NCI-H2081 treated with DMSO at 0.1 percent for 48 hours (cell line): ENCODE results near the gene RINL.

Experiments
- DNase-seq: peaks from one replicate; lab custom pipeline; 2025; lab: John Stamatoyannopoulos, UW

RINL gene, protein sequence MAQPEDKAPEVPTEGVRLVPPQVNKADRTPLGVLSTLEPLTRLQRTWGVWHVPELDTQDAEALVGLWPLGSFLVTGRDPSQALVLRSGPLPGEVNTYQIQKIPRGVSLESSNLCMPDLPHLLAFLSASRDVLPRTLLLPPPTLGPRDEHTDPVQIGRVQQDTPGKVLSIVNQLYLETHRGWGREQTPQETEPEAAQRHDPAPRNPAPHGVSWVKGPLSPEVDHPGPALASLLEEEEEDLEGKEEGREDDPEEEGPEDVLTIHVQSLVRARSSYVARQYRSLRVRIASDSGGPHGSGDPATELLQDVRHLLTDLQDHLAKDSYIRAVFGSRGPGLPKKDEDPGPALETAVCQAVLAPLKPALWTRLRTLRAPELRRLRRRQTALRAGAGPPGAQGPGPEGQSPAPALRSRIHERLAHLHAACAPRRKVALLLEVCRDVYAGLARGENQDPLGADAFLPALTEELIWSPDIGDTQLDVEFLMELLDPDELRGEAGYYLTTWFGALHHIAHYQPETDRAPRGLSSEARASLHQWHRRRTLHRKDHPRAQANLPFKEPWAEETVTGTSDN

DNA sequence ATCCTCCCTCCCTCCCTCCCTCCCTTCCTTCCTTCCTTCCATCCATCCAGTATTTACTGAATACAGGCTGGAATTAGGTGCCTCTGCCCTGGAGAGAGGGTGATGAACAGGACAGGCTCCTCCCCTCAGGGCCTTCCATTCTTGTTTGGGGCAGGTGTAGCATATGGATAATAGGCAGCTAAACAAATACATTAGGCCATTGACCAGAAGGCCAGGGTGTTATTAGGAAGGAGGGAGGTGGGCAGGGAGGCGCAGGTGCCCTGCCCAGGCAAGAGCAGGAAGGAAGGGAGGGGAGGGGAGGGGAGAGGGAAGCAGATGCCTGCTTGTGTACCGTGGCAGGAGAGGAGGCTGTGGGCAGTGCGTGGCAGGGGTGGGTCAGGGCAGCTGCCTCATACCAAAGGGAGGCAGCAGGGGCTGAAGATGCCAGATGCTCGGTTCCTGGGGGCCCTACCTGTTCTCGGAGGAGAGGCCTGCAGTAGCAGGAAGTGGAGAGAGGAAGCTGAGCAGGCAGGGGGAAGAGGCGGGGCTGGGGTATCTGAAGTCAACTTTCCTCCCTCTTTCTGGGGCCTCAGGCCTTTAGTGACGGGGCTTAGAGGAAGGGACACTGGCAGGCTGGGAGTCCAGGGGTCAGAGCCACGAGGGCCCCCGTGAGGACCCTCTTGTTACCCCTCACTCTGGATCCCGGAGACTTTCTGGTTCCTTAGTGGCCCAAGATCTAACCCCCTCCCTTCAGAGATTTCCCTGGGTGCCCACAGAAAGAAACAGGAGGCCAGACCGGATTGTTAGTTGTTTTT lies at the start of gene RINL:
Gene RINL (minus strand): TSS at position 495 of the 794 bp plus-strand sequence. CDS start 1,533 bp downstream, outside the sequence.
- DNase-seq: peak; percentile 93

DNA sequence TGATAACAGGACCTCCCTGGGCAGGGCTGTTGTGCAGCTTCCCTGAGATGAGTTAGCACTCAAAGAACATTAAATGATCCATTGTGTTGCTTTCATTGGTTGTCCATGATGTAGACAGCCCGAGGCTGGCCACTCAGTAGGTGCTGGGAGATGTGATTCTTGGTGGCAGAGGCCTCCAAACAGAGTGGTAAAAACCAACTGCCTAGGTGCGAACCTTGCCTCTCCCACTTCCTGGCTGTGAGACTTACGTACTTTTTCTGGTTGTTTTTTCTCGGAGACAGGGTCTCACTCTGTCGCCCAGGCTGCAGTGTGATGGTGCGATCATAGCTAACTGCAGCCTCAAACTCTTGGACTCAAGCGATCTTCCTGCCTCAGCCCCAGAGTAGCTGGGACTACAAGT lies 46.3 kb upstream of the RINL start:
- DNase-seq: no peak

DNA sequence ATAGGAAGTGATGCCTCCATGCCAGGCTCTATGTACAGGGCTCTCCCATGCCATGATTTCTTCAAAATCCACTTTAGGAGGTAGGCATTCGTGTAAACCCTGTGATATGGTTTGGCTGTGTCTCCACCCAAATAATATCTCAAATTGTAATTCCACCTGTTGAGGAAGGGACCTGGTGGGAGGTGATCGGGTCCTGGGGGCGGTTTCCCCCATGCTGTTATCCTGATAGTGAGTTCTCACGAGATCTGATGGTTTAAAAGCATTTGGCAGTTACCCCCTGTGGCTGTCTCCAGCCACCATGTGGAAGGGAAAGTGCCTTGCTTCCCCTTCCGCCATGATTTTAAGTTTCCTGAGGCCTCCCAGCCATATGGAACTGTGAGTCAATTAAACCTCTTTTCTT lies 44.4 kb upstream of the RINL start:
- no peak for DNase-seq

DNA sequence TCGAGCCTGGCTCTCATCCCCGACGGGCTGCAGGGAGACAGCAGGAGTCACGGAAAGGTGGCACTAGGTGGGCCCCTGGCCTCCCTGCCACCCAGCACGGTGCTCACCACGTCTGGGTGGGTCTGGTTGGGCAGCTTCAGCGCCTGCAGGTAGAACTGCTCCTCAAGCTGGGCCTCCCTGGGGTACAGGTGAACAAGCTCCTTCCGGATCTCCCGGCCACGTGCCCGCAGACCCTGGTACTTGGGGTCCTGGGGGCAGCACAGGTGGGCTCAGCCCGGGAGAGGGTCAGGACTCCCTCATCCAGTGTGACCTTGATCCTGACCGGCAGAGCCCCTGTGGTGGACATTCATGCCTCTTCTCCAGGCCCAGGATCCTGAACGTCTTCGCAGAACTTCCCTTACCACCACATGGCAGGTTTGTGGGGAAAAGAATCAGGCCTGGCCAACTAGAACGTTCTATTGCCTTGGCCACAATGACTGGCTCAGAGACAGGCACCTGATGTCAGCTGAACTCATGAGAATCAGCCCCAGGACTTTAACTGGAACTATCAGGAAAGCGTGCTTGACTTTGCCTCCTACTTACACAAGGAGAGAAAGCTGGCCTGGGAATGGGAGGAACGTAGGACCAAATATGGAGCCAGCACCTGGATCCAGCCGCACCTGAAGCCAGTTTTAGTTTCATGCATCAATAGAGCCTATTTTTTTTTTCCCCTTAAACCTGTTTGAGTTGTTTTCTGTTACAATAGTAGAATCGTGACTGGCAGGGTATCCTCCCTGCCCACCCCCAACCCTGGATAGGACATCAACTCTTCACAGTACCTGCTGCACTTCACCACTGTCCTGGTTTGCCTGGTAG lies 43.6 kb upstream of the RINL start:
- no peak for DNase-seq

DNA sequence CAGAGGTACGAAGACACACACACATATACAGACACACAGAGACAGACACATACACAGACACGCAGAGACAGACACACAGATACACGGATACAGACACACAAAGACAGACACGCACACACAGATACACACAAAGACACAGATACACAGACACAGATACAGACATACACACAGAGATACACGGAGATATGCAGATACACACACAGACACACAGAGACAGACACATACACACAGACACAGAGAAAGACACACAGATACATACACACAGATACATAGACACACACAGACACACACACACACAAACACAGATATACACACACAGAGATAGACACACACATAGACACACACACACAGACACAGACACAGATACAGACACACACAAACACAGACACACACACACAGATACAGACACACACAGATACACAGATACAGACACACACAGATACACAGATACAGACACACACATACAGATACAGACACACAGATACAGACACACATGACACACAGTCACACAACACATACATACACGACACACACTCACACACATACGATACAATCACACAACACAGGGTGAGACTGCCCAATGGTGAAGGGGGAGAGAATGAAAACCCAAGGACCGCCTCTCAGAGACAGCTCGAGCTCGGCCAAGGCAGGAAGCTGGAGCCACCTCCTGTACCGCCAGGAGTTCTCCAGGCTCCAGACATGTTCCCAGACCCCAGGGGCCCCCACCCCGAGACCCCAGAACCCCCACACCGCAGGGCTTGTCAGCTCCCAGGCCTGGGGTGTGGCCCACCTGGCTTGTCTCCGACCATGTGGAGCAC lies 42.7 kb upstream of the RINL start:
- DNase-seq: no peak

DNA sequence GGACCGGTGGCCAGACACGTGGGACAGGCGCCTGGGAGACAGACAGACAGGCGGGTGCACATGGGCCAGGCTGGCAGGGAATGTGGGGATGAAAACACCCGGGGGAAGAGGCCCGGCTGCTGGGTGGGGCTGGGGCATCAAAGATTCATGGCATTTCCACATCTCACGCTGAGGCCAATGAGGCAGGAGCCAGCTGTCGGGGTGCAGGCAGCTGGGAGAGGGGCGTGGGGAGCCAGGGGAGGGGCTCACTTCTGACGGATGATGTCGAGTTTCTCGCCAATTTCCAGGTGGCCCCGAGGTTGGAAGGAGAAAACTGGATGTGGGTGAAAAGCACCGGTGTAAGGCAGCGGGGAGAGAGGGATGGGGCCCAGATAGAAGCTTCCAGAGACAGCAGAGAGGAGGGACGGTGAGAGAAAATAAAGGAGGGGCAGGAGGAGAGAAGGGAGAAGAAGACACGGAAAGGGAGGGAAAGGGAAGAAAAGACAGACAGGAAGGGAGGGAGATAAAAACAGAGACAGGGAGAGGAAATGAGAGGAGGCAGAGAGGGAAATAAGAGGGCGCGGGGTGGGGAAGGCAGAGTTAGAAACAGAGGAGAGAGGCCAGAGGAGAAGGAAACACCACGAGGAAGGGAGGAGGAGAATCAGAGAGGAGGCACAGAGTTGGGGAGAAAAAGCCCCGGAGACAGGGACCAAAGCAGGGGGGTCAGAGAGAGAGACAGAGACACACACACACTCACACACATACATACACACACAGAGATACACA lies 41.9 kb upstream of the RINL start:
- no peak for DNase-seq

DNA sequence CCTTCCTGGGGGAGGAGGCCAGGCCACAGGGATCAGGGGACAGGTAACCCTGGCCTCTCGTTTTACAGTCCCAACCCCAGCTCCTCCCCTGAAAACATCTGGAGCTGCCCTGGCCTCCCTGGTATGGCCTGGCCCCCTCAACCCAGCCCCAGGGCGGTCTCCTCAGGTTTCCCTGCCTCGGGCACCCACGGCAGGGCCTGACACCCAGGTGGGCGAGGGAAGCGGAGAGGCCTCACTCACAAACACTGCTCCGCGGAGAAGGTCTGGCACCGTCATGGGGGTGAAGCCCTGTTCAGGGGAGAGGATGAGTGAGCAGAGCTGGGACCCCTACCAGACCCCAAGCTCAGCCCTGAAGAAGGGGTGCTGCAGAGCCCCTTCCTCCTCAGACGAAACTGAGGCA lies 40.5 kb upstream of the RINL start:
- DNase-seq: no peak

DNA sequence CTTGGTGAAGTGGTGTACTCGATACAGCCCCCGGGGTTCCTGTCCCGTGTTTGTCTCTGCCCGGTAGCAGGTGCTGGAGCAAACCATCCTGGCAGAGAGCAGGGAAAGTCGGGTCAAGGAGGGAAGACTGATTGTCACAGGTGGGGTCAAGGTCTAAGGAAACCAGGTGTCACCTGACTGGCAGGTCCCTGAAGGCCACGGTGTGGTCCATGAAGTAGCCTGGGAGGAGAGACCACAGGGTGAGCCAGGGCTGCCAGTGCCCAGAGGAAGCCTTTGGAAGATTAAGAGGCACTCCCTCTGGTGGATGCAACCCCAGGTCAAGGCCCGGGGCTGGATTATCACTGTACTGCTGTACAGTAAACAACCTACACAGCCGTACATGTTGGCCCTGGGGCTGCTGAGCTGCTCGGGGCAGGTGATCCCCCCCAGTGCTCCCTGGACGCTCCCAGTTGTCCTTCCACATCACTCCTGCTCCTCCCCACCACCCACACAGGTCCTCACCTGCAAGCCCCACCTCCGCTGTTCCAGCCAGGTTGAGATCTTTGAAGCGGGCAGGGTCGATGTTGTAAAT lies 39.9 kb upstream of the RINL start:
- DNase-seq: no peak

DNA sequence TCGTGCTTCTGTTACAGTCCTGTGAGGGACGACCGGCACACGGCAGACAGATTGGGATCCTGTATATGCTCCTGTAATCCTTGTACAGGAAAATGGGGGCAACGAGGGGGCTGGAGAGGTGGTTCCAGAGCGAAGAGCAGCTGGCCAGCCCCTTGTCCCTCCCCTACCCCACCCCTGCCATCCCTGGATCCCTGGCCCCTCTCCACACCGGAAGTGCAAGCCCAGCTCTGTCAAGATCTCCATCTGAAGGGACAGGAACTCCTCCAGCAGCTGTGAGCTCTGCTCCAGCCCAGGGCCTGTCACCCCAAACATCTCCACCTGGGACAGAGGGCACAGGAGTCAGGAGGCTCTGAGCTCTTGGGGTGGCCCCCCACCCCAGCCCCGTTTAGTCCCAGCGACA lies 39.4 kb upstream of the RINL start:
- no peak for DNase-seq

DNA sequence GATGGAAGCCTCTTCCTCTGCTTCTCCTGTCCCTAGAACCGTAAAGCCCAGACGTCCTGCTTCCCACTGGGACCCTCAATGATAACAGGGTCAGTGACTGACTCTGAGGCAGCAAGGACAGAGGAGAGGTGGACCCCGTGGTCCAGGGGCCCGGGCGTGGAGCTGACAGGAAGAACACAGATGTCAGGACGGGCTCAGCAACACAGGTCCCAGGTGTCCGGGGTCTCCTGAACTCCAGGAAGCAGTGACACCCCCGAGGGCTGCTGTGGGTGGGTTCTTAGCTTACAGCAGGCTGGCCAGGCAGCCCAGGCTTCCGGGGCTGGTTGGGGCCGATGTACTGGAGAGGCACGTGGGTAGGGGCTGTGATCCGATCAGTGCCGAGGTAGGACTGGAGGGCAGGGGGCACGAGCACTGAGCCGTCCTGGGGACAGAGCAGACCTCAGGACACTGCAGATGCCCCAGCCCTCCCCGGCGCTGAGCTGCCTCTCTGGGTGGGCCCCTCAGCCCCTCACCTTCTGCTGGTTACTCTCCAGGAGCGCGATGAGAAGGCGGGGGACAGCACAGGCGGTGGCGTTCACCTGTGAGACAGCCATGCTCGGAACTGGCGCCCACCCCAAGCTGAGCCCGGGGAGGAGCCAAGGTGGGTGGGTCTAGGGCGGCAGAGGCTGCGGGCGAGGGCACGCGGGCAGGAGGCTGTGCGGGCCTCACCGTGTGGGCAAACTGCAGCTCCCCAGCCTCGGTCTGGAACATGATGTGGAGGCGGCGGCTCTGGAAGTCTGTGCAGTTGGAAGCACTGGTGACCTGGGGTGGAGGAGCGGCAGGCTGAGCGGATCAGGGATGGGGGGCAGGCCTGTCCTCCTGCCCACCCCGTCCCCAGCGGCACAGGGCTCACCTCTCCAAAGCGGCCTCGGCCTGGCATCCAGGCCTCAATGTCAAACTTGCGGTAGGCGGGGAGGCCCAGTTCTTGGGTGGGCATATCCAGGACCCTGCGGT lies 37.5 kb upstream of the RINL start:
- no peak for DNase-seq

DNA sequence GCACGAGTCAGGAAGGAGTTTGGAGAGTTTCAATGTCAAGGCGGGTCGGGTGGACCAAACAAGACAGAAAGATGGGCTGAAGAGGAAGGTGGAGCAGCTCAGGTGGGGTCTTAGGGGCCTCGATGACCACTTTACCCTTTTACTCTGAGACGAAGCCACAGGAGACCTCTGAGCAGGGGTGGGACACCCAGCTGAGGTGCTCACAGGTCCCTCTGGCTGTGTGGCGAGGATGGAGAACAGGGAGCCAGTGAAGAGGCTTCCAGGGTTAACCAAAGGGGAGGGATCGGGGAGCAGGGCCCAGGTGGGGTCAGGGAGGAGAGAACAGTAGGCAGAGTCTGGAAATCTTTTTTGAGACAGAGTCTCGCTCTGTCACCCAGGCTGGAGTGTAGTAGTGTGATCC lies 35.9 kb upstream of the RINL start:
- no peak for DNase-seq

DNA sequence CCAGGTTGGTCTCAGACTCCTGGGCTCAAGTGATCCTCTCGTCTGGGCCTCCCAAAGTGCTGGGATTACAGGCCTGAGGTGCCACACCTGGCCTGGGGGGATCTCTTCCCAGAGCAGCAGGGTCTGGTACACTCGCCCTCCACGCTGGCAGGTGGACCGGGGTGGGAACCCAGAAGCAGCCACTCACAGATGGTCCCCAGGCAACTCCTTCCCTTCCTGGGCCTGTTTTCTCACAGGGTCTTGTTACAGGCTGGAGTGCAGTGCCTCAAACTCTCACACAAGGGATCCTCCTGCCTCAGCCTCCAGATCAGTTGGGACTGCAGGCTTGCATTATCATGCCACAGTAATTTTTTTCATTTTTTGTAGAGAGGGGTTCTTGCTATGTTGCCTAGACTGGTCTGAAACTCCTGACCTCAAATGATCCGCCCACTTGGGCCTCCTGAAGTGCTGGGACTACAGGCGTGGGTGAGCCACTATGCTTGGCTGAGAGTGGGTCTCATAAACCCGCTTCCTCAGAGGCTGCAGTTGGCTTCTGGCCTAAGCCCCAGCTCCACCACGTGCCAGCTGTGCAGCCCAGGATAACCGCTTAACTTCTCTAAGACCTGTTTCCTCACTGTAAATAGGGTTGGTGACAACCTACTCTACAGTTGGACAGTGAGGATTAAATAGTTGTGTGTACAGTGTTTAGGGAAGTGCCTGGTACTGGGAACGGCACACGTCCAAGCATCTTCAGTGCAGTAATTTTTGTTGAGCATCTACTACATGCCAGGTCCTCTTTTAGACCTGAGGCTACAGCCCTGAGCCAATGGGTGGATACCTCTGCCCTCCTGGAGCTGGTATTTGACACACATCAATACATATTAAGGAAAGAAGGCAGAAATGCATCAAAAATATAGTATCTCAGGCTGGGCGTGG lies 34.8 kb upstream of the RINL start:
- DNase-seq: no peak

DNA sequence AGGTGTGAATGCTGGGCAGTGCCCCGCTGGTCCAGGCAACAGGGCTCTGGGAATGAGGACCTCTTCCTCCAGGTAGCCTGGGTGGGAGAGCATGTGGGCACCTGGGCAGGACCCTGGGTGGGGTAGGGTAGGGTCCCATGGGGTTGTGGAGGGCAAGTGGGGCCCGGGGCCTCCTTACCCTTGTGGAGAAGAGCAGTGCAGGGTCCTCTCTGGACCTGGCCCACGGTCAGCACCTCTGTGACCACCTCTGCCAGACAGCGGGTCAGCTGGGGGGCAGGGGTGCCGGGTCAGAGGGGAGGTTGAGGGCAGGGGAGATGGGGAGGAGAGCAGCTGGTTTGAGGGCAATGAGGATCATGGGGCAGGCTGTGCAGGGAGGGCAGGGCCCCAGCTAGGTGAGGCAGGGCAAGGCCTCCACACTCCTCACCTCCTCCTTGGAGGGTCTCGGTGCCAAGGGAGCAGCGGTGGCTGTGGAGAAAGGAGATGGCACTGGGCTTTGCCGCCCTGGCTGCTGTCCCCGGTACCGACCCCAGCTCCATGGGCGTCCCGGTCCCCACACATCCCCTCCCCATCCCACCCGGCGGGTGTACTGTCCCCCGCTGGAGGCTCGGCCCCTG lies 33.4 kb upstream of the RINL start:
- DNase-seq: no peak

DNA sequence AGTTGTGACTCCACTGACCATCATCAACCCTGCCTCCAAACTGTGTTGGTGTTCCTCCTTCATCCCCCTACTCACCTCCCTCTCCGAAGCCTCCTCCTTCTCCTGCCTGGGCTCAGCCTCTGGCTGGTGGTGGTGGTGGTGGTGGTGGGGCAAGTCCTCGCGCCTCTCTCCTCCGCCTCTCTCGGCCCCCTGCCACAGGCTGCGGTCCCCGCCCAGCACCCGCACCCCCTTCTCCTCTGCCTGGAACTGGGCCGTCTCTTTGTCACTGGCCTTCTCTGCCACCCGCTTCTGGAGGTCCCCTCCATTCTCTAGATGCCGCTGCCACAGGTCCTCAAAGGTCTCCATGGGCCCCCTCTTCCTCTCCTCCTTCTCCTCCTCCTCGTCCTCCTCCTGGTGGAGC lies 32.4 kb upstream of the RINL start:
- no peak for DNase-seq

DNA sequence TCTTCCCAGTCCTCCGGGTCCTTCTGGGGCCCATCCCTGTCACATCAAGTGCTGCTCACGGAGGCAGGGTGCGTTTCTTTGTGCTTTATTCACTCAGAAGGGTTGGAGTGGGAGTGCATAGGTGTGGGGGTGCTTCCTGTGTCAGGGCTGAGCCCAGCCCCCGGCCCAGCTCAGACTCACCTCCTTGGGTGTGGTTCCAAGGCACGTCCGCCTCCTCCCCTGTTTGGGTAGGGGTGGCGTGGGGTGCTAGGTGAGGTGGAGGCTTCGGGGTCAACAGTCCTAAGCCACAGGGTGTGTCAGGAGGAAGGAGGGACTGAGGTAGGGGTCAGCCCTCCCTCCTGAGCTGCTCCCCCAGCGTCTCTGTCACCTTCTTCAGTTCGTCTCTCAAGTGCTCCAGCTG lies 30.8 kb upstream of the RINL start:
- no peak for DNase-seq

DNA sequence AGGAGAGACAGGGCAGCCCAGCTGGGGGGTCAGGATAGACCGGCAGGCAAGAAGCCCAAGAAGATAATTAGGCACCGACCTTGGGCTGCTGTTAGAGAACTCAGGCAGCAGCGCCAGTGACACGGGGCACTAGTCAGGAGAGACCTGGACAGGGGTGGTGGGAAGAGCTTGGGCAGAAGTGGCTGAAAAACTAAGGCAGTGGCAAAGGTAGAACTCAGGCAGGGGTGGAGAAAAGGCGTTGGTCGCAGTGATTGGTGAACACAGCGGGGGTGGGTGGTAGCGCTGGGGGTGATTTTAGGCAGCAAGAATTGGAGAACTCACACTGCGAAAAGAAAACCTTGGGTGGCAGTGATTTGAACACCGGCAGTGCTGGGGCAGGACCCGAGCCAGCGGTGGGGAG lies 29.6 kb upstream of the RINL start:
- no peak for DNase-seq

DNA sequence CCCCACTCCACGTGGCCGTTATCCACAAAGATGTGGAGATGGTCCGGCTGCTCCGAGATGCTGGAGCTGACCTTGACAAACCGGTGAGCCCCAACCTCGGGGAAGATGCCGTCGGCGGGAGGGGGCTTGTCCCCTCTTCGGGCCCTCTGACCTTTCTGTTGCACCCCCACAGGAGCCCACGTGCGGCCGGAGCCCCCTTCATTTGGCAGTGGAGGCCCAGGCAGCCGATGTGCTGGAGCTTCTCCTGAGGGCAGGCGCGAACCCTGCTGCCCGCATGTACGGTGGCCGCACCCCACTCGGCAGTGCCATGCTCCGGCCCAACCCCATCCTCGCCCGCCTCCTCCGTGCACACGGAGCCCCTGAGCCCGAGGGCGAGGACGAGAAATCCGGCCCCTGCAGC lies 29.2 kb upstream of the RINL start:
- DNase-seq: no peak
